KMS-11 (cell line): ENCODE data around the gene ZDHHC18.

ENCODE experiments used
- H2AFZ ChIP-seq: fragments of 200-600 bp; sonication (generic); 2 replicates; pipeline ENCODE4 v1.6.1; 2016; ENCODE audit warnings: antibody characterized with exemption, mixed run types, low read depth
- H3K27ac ChIP-seq: fragments of 200-600 bp; sonication (generic); 2 replicates; pipeline ENCODE4 v1.6.1; 2016; ENCODE audit warnings: mild to moderate bottlenecking, mixed run types
- H3K27me3 ChIP-seq: fragments of 200-600 bp; sonication (generic); 2 replicates; pipeline ENCODE4 v1.6.1; 2017; ENCODE audit warnings: mild to moderate bottlenecking, low read depth, mixed run types, moderate library complexity; ENCODE audit not compliant: insufficient read depth
- H3K36me3 ChIP-seq: fragments of 200-600 bp; sonication (generic); 2 replicates; pipeline ENCODE4 v1.6.1; 2017; ENCODE audit warnings: mild to moderate bottlenecking, mixed run types; ENCODE audit not compliant: insufficient read depth
- H3K4me1 ChIP-seq: fragments of 200-600 bp; sonication (generic); 2 replicates; pipeline ENCODE4 v1.6.1; 2016; ENCODE audit warnings: mild to moderate bottlenecking, low read depth, mixed run types; ENCODE audit not compliant: poor library complexity, severe bottlenecking
- H3K4me2 ChIP-seq: fragments of 200-600 bp; sonication (generic); 2 replicates; pipeline ENCODE4 v1.7.0; 2016; ENCODE audit warnings: mild to moderate bottlenecking, mixed run types
- H3K4me3 ChIP-seq: fragments of 200-600 bp; sonication (generic); IDR thresholded peaks from 2 replicates; pipeline ENCODE4 v1.6.1; 2017; ENCODE audit warnings: low read depth, low read length, mixed read lengths; ENCODE audit not compliant: insufficient read depth
- H3K79me2 ChIP-seq: fragments of 200-600 bp; sonication (generic); 2 replicates; pipeline ENCODE4 v1.6.1; 2016; ENCODE audit warnings: low read depth, mixed run types; ENCODE audit not compliant: insufficient read depth
- H3K9ac ChIP-seq: fragments of 200-600 bp; sonication (generic); 2 replicates; pipeline ENCODE4 v1.6.1; 2016; ENCODE audit warnings: mild to moderate bottlenecking, mixed run types
- H4K20me1 ChIP-seq: fragments of 200-600 bp; sonication (generic); 2 replicates; pipeline ENCODE4 v1.6.1; 2016; ENCODE audit warnings: mild to moderate bottlenecking, mixed run types; ENCODE audit not compliant: insufficient read depth
- CTCF ChIP-seq: fragments of 200-600 bp; sonication (generic); conservative IDR thresholded peaks from 2 replicates; pipeline ENCODE4 v1.6.1; 2017; ENCODE audit warnings: low read depth, mild to moderate bottlenecking, antibody characterized with exemption, low read length, moderate library complexity, mixed read lengths

The ZDHHC18 gene

GRCh38 chr1:26789931-26790330 is 36.6 kb upstream of the ZDHHC18 start:
- H3K9ac ChIP-seq = no peak overlapping the region
- no peak for TF ChIP-seq CTCF
- H3K27me3 ChIP-seq = 0 out of 2 replicates have a peak, but pooled peaks cover 3% of the 10 kb centered on the region
- peaks cover 33% of the 10 kb centered on the region for H3K4me1 ChIP-seq
- no peaks in the 10 kb centered on the region; the same call in 1 of the 2 replicates for H4K20me1 ChIP-seq
- peaks cover 4% of the 10 kb centered on the region; the same call in 1 of the 2 replicates for H3K79me2 ChIP-seq
- H3K4me3 ChIP-seq = no peak overlapping the region
- H3K36me3 ChIP-seq = no peaks in the 10 kb centered on the region
- no peak overlapping the region for H2AFZ ChIP-seq
- no peak overlapping the region for H3K4me2 ChIP-seq
- no peak overlapping the region for H3K27ac ChIP-seq

DNA sequence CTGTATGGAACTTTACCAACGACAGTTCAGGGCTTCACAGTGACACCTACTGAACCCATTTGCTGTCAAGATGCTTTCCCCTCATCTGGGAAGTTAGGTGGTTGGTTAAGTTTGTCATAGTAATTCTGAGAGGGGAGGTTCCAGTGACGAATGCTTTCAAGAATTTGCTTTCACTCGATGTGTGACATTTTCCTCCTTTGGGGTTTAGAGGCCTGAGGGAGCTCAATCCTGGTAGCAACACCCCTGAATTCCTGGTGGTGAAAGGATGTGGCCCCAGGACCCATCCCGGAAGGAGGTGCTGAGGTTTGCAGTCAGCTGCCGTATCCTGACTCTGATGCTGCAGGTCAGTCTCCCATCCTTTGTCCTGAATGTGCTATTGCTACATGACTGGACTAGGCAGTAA is 35.9 kb upstream of the ZDHHC18 start:
- Histone ChIP-seq H3K4me1 (peaks cover 27% of the 10 kb centered on the region), H3K27ac (no peak overlapping the region), H3K4me3 (no peak overlapping the region), H3K36me3 (no peaks in the 10 kb centered on the region), H2AFZ (no peak overlapping the region), H3K79me2 (peaks cover 4% of the 10 kb centered on the region; the same call in 1 of the 2 replicates), H3K4me2 (no peak overlapping the region), H4K20me1 (no peaks in the 10 kb centered on the region; the same call in 1 of the 2 replicates), H3K27me3 (0 out of 2 replicates have a peak, but pooled peaks cover 3% of the 10 kb centered on the region), H3K9ac (no peak overlapping the region)
- TF ChIP-seq CTCF = no peak

GRCh38 chr1:26791148-26791547 is 35.3 kb upstream of the ZDHHC18 start:
- Histone ChIP-seq H3K9ac (no peak overlapping the region), H3K4me1 (peaks cover 21% of the 10 kb centered on the region)

DNA sequence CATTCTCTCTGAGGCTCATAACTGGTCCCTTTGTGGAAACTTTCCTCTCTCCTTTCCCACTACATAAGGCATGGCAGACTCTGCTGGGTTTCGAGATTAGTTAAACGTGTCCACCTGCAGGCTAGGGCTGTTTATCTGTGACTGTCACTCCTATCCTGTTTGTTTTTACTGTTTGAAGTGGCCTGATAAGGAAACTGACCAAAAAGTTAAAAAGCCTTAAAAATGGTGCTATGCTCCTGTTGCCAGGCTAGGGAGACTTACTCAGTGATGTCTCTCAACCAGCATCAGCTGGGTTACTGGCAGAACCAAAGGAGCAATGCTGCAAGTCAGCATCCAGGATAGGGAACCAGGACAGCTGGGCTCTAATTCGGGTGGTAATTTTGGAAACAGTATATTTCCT is 34.9 kb upstream of the ZDHHC18 start:
- Histone ChIP-seq H3K4me3 (no peak overlapping the region), H3K79me2 (peaks cover 4% of the 10 kb centered on the region; the same call in 1 of the 2 replicates), H4K20me1 (no peaks in the 10 kb centered on the region; the same call in 1 of the 2 replicates), H3K4me1 (peaks cover 16% of the 10 kb centered on the region), H3K36me3 (no peaks in the 10 kb centered on the region), H3K27me3 (no peaks in the 10 kb centered on the region), H3K27ac (no peak overlapping the region), H3K4me2 (no peak overlapping the region), H2AFZ (no peak overlapping the region), H3K9ac (no peak overlapping the region)
- no peak for TF ChIP-seq CTCF

More at GRCh38 chr1:26791148-26791547, 35.3 kb upstream of the ZDHHC18 start:
- no peak overlapping the region for H2AFZ ChIP-seq
- 0 out of 2 replicates have a peak, but pooled peaks cover under 1% of the 10 kb centered on the region for H3K27me3 ChIP-seq
- no peak overlapping the region for H3K4me3 ChIP-seq
- H3K36me3 ChIP-seq = no peaks in the 10 kb centered on the region
- no peak overlapping the region for H3K27ac ChIP-seq
- TF ChIP-seq CTCF = no peak
- H3K79me2 ChIP-seq = peaks cover 4% of the 10 kb centered on the region; the same call in 1 of the 2 replicates
- H4K20me1 ChIP-seq = no peaks in the 10 kb centered on the region; the same call in 1 of the 2 replicates
- no peak overlapping the region for H3K4me2 ChIP-seq
